Activated T-cell treated with anti-CD3 and anti-CD28 coated beads for 1 hour (primary cell): ENCODE data around the gene GIGYF1.
"Not testable (repeated sequence)": the region's sequence is repeated elsewhere in the genome, so short reads cannot be mapped to it uniquely, and the experiment has no call there.

Experiments
- DNase-seq: peaks from one replicate; pipeline ENCODE4 v3.0.0-alpha.2; 2020; ENCODE audit warnings: low read depth

The GIGYF1 gene

DNA sequence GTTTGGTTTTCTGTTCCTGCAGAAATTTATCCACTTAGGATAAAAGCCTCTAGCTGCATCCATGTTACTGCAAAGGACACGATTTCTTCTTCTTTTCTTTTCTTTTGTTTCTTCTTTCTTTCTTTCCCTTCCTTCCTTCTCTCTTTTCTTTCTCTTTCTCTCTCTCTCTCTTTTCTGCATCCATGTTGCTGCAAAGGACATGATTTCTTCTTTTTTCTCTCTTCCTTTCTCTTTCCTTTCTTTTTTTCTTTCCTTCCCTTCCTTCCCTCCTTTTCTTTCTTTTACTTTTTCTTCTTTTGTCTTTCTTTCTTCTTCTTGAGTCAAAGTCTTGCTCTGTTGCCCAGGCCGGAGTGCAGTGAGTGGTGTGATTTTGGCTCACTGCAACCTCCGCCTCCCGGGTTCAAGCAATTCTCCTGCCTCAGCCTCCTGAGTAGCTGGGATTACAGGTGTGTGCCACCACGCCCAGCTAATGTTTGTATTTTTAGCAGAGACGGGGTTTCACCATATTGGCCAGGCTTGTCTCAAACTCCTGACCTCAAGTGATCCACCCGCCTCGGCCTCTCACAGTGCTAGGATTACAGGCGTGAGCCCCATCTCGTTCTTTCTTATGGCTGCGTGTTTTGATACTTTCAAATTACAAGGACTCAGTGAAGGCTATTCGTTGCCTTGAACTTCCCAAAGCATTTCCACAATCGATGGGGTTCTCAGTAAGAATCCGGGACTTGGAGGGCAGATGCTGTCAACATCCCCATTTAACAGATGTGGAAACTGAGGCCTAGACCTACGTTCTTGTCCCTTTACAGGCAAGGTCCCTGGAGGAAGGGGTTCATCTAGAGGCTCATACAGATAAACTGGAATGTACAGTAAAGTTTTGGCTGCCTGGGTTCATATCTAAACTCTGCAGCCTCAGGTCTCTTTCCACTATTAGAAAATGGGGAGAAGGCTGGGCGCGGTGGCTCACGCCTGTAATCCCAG is 22.4 kb downstream of the GIGYF1 start:
- DNase-seq, result no peak

DNA sequence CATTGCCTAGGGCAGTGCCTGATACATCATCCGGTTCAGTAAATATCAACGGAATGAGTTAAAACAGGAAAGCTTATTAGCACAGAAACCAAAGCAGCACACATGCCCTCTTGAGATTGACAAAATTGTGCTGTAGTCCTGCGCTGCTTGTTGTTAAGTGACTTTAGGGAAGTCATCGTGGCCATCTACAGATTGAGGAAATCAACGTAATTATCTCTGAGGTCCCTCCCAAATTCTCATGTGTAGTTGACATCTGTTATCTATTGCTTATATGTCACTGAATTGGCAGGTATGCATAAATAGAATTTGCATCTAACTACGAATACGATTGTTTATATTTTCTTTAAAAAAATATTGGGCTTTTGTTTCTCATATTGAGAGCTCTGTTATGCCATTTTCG is 24.0 kb downstream of the GIGYF1 start:
- DNase-seq, result no peak

DNA sequence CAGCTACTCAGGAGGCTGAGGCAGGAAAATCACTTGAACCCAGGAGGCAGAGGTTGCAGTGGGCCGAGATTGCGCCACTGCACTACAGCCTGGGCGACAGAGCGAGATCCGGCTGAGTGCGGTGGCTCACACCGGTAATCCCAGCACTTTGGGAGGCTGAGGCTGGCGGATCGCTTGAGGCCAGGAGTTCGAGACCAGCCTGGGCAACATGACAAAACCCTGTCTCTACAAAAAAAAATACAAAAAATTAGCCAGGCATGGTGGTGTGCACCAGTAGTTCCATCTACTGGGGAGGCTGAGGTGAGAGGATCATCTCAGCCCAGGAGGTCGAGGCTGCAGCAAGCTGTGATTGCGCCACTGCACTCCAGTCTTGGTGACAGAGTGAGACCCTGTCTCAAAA is 24.9 kb downstream of the GIGYF1 start:
- DNase-seq, result not testable (repeated sequence)

DNA sequence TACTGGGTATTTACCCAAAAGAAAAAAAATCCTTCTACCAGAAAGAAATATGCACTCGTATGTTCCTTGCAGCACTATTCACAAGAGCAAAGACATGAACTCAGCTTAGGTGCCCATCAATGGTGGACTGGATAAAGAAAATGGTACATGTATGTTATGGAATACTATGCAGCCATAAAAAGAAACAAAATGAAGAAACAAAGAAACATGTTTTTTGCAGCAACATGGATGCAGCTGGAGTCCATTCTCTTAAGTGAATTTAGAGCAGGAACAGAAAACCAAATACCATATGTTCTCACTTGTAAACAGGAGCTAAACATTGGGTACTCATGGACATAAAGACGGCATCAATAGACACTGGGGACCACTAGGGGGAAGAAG is 26.0 kb downstream of the GIGYF1 start:
- DNase-seq, result no peak

DNA sequence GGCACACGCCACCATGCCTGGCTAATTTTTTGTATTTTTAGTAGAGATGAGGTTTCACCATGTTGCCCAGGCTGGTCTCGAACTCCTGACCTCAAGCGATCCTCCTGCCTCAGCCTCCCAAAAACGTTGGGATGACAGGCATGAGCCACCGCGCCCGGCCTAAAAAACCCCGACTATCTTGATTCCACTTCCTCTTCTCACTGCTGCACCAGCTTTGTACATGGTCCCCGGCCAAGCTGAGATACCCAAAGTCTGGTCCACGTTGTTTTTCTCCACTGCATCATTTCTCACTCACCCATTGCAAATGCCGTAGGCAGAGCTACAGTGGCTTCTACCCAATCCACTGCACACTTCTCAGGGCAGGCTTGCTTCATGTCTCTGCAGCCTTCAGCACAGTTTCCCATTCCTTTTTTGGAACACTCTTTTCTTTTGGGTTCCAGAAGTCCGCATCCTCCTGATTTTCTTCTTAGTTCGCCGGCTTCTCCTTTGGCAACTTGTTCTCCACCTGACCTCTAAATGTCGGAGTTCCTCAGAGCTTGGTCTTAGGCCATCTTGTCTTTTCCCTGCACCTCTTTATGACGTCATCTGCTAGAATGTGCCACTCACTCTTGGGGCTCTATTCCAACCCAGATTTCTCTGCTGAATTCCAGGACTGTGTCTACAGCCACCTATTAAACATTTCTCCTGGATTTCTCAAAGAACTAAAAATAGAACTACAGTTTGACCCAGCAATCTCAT is 26.6 kb downstream of the GIGYF1 start:
- no peak for DNase-seq

DNA sequence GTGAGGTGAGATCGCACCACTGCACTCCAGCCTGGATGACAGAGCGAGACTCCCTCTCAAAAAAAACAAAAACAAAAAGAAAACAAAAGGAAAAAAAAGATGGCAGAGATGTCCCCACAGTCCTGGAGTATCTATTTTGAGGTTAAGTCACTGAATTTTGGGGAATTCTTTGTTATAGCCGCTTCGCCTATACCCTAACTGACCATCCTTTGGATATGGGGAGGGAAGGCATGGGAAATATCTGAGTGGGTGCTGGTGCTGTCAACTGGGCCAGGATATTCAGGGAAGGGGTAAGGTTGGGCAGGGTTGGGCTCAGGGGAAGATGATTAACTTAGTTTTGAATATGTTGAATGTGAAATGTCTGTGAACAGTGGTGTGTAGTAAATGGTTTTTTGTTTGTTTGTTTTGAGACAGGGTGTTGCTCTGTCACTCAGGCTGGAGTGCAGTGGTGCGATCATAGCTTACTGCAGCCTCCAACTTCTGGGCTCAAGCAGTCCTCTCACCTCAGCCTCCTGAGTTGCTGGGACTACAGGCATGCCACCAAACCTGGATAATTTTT is 28.8 kb downstream of the GIGYF1 start:
- no peak for DNase-seq

DNA sequence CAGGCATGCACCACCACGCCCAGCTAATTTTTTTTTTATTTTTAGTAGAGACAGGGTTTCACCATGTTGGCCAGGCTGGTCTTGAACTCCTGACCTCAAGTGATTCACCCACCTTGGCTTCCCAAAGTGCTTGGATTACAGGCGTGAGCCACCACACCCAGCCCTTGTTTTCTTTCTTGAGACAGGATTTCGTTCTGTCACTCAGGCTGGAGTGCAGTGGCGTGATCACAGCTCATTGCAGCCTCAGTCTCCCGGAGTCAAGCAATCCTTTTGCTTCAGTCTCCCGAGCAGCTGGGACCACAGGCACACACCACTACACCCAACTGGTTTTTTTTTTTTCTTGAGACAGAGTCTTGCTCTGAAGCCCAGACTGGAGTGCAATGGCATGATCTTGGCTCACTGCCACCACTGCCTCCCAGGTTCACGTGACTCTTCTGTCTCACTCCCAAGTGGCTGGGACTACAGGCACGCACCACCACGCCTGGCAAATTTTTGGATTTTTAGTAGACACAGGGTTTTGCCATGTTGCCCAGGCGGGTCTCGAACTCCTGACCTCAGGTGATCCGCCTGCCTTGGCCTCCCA is 31.8 kb downstream of the GIGYF1 start:
- not testable (repeated sequence) for DNase-seq

DNA sequence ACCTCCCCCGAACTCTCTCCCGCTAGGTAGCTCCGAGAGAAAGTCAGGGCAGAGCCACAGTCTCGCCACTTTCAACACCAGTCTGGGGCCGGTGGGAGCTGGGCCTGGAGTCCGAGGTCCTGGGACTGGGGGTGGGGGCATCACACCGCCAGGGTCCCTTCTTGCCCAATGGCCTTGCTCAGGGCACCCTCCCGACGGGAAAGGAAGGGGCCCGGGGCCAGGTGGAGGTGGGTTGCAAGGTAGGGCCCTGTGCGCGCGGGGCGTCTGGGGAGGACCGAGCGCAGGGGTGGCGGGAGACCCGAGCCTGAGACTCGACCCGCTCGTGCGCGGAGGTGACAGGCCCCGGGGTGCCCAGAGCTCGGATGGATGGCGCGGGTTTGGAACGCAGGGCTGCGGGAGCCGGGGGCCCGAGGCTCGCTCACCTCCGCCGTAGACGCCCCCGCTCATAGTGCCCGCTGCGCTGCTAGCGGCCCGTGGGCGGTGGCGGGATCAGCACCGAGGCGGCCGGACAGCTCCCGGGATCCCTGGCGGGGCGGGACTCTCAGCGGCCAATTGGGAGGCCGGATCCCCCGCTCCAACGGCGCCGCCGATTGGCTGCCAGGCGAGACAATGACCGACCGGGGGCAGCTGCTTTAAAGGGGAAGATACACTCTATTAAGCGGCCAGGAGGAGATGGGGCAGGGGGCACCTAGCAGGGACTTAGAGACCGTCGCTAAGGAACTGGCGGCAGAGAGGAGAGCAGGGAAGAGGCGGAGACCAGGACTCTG is 38.0 kb downstream of the GIGYF1 start, which contains the start of gene ACTL6B:
Gene ACTL6B (minus strand): TSS at position 541 of the 767 bp plus-strand sequence. CDS start 94 bp downstream, at position 447.
- DNase-seq, result peak; percentile 36

DNA sequence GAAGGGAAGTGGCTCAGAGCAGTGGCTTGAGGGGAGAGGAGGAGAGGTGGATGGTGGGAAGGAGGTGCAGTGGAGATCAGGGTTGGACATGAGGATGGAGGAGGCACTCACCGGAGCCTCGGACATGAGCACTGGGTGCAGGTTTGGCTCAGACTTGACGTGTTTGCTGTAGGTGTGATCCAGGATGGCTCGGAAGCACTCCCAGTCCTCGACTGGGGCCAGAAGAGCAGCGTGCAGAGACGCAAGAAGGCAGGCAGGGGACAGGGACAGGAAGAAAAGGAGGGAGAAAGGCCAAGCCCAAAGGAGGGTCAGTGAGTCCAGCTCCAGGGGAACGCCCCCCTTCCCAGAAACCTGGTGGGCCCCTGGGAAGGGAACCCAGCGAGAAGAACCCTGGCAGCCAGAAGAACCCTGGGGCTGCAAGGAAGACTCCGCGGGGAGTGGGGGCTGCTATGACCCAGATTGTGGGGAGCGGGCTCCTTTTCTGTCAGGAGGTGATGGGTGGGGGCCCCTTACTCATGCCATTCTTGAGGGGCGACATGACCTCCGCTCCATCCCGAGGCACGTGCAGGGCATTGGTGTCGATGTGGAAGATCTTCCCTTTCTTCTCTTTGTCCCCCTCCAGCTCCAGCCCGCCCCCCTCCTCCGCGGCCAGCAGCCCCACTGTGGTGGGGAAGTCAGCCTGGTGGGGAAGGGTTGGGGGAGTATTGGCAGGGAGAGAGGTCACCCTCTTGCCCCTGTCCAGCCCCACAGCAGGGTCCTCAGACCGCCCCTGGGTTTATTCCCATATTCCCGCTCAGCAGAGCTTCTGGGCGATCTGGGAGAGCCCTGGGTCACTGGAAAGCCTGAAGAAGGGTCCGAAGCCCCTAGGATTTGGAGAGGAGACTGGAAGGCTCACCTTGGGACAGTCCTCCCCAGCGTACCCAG is 38.9 kb downstream of the GIGYF1 start:
- no peak for DNase-seq

DNA sequence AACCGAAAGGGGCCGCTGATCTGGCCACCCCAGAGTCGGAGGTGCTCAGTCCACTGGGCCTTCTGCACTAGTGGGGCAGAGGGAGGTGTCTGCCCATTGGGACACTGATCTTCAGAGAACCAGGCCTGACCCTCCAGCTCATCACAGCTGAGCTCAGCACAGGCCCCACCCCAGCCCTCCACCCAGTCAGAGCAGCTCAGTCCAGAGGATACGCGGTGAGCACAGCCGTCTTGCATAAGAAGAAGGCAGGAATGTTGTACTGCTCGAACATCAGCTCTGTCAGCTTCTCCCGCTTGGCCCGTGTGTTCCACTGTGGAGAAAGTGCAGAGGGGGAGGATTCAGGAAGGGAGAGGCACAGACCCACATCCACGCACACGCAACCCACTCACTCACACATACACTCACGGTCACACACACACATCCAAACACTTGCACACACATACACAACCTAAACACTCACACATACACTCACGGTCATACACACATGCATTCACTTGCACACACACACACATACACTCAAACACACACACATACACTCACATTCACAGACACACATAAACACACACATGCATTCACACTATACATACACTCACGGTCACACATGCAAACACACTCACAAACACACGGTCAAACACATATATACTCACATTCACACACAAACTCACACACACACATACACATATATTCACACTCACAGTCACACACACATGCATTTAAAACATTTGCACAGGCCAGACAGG is 44.1 kb downstream of the GIGYF1 start:
- DNase-seq, result no peak

DNA sequence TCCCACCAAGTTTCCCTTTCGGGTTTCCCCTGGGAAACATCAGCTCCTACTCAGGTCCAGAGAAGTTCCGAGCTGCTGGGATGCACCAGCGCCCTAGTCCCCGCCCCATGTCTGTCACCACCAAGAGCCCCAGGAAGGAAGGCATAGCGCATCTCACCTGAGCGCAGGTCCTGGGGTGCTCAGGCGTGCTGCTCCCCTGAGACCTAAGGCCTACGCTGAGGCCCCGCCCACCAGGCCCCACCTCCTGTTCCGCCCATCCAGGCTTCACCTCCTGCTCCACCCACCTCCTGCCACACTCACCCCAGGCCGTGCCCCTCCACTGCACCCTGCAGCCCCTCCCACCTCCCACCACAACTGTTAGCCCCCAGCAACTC is 51.5 kb downstream of the GIGYF1 start:
- no peak for DNase-seq

DNA sequence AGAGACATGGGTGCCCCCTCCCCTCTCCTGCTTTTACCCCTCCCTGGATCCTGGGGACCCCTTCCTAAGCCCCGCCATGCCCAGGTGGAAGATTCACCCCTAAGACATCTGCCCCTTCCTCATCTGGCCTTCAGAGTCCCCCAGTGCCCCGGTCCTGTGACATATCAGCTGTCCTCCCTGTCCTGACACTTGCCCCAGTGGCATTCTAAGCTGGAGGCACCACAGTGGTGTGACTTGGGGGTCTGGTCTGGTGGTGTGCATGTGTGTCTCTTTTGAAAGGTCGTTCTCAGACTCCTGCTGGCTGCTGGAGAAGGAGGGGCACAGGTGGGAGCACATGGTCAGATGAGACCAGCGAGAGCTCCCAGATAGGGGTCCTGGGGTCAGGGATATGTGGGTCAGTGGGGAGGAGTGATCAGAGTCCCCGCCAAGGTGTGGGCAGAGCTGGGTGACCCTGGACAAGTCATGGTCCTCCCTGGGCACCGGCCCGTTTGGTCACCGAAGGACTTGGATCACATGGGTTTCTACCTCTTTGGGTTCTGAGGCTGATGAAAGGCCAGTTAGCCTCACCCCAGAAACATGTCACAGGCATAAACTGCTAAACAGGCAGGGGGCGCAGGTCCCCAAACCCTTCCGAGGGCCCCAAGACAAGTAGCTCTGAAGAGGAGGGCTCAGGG is 52.1 kb downstream of the GIGYF1 start:
- no peak for DNase-seq

DNA sequence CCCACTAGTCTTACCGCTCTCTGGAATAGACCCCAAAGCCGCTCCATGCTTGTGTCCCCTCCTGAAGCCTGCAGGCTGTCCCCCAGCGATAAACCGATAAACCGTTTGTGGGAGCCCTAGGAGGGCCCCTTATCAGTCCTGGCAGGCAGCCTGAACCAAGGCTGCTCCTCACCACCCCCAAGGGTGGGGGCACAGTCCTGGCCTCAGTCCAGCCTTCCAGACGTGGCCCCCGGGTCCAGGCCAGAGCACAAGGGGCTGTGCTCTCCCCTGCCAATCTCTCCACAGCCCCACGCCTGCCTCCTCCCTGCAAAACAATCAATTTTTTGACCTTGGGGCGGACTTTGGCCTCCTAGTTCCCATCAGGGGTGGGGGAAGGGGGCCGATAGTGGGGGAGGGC is 52.6 kb downstream of the GIGYF1 start, which contains the start of gene TFR2:
Gene TFR2 (minus strand): TSS at position 90 of the 397 bp plus-strand sequence. CDS start 43 bp downstream, at position 47.
- DNase-seq, result no peak

DNA sequence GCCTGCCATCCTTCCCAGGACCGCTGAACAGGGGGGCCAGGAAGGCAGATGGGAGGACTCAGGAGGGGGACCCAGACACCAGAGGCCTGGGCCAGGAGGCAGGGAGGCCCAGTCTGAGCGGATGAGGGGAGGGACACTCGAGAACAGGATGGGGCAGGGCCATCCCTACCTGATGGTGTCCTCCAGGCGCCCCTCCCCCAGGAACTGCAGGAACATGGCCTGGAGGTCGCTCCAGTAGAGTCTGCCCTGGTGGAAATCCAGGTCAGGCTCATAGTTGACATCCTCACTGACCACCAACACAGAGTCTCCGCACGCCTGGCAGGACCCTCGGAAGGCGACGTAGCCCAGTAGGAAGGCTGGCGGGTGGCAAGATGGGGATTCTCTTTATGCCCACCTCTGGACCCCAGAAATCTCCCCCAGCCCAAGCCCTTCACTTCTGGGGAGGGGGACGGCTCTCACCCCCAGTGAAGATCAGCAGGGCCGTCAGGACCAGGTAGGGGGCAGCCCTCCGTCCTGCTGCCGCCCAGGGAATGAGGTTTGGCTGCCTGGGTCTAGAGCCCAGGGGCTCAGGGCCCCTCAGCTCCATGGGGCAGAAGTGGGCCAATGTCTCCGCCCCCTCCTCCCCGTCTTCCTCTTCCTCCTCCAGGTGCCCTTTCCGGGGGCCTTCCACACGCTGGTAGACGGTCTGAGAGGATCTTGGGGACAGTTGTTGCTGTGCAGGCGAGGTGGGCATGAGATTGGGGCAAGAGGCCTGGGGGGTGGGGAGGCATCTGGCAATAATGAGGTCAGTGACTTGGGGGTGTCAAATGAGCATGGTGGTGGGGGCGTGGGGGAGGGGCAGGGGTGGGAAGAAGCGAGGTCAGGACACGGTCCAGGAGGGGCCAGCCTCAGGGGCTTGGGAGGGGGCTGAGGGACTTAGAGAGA is 53.3 kb downstream of the GIGYF1 start:
- no peak for DNase-seq

DNA sequence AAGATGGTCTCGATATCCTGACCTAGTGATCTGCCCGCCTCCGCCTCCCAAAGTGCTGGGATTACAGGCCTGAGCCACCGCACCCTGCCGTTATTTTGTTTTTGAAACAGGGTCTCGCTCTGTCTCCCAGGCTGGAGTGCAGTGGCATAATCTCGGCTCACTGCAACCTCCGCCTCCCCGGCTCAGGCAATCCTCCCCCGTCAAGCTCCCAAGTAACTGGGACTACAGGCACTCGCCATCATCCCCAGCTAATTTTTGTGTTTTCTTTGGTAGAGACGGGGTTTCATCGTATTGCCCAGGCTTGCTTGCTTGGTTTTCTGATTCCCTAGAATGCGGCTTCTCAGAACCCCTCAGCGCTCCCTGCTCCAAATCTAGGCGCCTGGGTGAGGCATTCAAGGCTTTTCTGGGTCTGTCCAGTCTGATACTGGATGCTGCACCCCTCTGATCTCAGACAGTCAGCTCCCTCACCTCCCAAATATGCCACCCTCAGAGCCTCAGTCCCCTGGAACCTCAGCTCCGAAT is 54.0 kb downstream of the GIGYF1 start:
- no peak for DNase-seq

DNA sequence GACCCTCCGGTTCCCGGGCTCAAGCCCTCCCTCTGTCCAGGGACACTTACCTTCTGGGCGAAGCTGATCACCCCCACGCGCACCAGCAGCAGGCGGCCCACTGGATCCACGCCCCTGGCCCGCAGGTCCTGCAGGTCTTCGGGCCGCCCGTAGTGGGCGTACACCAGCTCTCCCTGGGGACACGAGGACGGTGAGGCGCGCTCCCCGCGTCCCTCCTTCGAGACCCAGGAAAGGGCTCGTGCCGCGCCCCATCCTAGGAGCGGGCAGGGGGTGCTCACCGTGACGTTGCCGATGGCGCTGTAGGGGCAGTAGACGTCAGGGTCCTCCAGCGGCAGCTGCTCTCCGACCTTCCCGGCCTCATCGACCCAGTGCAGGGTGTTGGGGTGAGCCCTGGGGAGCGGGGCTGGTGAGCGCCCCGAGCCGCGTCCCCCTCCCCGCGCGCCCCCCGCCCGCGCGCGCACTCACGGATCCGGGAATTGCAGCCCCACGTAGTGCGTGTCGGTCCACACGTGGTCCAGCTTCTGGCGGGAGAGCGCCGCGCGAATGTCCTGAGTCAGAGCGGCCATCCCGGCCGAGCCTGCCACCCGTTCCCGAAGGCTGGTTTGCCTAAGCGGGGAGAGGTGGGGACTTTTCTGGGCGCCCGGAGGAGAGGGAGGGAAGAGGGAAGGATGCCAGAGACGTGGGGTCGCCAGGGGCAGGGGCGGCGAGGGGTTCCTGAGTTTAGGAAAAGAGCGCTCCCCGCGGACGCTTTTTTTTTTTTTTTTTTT is 60.9 kb downstream of the GIGYF1 start:
- peak; percentile 38 for DNase-seq

DNA sequence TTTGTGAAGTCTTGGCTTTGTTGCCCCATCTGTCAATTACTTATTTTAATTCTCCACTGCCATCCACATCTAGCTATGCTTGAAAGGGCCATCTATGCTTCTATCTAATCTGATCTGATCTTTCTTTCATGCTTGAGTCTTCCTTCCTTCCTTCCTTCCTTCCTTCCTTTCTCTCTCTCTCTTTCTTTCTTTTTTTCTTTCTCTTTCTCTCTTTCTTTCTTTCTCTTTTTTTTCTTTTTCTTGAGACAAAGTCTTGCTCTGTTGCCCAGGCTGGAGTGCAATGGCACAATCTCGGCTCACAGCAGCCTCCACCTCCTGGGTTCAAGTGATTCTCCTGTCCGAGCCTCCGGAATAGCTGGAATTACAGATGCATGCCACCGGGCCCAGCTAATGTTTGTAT is 64.0 kb downstream of the GIGYF1 start:
- no peak for DNase-seq
